T1000 (cell line): ENCODE results near the gene ACBD7.

Source experiments
- DNase-seq: peaks from one replicate; lab custom pipeline; 2025; ENCODE audit warnings: mixed read lengths; lab: John Stamatoyannopoulos, UW

ACBD7 gene

DNA sequence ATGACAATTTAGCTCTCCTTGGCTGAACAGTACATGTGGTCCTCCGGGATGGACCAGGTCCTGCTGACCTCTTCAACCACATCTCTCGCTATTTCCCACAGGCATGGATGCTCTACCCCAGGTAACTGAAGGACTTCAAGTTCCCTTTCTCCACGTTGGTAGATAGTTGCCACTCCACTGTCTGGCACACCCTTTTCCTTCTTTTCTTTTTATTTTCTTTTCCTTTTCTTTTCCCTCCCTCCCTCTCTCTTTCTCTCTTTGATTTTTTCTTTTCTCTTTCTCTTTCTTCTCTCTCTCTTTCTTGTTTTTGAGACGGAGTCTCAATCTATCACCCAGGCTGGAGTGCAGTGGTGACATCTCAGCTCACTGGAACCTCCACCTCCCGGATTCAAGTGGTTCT is 2.8 kb upstream of the ACBD7 start:
- DNase-seq: no peak

DNA sequence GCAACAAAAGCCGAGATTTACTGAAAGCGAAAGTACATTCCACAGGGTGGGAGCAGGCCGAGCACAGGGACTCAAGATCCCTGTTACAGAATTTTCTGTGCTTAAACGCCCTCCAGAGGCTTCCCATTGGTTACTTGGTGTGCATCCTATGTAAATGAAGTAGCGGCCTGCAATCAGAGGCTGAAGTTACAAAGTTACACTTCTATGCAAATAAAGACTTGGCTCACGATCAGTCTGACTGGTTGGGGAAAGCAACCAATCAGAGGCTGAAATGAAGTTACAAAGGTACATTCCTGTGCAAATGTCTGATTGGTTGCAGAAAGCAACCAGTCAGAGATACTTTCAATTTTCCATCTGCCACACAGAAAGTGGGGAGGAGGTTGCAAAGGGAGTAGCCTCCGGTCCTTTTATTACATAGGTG is 4.1 kb downstream of the ACBD7 start:
- DNase-seq: peak; percentile 99

DNA sequence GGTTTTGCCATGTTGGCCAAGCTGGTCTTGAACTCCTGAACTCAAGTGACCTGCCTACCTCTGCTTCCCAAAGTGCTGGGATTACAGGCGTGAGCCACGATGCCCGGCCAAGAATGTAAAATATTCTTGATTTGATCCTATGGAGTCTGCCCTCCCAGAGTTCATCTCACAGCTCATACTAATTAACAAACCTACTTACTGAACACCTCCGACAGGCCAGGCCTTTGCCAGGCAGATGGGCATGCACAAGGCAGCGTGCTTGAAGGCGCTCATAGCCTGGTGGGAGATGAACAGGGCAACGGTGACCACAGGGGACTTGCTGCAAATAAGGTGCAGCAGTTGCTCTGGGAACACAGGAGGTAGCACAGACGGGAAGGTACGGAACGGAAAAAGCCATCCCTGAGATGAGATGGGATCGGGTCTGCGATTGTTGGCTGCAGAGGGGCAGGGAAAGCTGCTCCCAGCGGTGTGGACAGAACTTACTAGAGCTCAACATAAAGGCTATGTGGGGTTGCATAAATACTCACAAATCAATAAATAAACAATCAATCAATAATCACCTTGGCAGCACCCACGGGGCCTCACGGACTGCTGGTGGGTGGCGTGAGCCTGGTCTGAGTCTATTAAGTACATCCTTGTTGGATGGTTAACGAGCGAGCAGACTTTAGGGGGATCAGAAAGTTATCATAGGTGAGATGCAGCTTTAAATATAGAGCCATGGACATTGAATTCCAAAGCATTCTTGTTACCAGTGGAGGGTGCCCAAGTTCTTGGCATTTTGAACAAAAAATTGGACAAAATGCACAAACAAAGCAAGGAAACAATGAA is 4.7 kb downstream of the ACBD7 start:
- no peak for DNase-seq

DNA sequence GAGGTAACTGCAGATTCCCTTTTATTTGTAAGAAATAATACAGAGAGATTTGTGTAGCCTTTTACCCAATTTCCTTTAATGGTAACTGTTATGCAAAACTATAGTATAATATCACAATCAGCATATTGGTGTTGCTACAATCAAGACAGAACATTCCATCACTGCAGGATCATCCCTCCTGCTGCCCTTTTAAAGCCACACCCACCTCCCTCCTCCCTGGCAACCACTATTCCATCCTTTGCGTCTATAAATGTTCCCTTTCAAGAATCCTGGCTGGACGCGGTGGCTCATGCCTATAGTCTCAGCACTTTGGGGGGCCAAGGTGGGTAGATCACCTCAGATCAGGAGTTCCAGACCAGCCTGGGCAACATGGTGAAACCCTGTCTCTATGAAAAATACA is 13.2 kb downstream of the ACBD7 start:
- DNase-seq: no peak

DNA sequence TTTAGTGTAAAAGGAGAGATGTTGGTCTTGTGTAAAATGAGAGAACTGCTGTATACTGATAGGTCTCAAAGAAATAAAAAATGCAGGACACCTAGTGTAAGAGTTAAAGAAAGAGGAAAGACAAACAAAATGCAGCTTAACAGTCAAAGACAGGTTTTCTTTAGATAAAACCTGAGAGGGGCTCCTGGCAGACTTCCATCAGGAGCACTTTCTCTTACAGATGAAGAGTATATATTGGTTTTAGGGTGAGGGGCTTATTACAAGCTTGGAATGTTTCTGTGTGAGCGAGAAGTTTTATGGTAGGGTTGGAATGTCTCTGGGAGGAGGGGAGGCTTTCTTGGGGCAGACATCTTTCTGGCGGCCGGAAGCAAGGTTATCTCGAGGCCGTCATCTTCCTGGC is 16.2 kb downstream of the ACBD7 start:
- no peak for DNase-seq

DNA sequence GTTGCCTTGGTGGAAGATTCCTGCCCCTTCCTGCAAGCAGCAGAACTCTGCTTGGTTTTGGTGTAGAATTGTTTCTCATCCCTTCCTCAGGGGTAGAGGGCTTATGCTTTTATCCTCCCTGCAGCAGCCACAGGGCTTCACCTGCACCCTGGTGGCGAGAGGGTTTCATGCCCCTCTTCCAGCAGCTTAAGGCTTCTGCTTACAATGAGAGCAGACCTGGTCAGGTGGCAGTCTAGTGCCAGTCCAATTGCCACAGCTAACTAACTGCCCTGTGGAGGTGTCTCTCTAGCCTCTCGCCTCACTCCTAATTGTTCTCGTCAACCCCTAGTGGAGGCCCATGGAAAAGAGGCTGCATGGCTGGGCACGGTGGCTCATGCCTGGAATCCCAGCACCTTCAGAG is 19.3 kb downstream of the ACBD7 start:
- no peak for DNase-seq

DNA sequence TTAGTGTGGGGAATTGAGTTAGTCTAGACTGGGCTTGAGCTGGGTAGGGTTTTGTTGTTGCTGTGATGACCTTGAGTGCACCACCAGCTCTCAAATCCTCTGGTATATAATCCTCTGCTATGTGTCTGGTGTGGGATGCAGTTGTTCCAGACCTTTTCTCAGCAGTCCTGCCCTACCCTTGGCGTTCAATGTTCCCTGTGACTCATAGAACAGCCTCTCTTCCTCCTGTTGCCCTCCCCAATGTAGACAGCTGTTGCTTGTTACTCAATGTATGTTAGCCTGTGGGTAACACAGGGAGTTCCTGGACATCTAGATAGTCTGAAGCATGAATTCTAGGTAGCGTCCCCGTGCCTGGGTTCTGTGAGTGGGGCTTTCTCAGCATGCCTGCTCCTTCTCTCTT is 19.8 kb downstream of the ACBD7 start:
- DNase-seq: no peak

DNA sequence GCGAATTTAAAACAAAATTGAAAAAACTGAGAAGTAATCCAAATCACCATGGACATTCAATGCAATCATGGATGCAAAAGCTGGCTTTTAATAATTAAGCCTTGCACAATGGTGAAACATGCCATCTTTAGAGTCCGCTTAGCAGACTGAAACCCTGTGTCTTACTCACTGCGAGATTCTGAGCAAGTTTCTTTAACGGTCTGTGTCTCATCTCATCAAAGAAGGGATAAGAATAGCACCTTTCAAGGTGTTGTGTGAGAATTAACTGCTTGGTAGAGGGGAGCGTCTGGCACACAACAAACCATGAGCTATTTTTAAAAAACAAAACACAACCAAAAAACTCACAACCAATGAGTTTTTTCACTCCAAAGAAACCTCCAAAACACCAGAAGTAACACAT is 21.4 kb downstream of the ACBD7 start:
- DNase-seq: no peak

DNA sequence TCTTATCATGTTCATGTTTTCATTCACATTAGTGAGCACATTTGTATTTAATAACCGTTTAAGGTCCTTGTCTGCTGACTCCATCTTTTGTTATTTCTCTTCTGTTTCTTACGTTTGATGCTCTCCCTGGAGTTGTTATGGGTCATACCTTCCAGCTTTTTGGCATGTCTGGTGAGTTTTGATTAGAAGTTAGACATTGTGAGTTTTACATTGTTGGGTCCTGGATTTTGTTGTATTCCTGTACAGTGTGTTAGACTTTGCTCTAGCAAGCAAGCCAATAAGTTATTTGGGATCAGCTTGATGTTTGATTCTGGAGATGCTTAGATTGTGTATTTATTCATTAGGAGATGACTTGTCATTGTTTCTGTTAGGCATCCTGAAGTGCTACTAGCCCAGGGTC is 27.9 kb downstream of the ACBD7 start:
- DNase-seq: no peak

DNA sequence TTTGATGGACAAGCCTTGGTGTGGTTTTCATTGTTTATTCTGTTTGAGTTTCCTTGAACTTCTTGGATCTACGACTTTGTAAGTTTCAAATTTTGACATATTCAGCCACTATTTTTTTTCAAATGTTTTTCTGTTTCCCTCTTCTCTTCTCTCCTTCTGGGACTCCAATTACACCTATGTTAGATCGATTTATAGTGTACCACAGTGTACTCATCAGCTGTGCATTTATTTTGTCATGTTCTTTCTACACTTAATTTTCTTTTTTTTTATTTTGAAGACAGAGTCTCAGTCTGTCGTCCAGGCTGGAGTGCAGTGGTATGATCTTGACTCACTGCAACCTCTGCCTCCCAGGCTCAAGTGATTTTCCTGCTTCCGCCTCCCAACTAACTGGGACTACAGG is 28.7 kb downstream of the ACBD7 start:
- DNase-seq: no peak

DNA sequence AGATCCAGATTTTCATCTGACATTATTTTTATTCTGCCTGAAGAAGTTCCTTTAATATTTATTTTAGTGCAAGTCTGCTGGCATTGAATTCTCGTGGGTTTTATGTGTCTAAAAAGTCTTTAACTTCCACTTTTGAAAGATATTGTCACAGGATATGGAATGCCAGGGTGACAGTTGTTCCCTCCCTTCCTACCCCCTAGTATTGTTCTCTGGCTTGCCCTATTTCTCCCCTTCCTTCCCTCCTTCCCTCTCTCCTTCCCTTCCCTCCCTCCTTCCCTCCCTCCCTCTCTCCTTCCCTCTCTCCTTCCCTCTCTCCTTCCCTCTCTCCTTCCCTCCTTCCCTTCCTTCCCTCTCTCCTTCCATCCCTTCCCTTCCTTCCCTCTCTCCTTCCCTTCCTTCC is 29.9 kb downstream of the ACBD7 start:
- no peak for DNase-seq

DNA sequence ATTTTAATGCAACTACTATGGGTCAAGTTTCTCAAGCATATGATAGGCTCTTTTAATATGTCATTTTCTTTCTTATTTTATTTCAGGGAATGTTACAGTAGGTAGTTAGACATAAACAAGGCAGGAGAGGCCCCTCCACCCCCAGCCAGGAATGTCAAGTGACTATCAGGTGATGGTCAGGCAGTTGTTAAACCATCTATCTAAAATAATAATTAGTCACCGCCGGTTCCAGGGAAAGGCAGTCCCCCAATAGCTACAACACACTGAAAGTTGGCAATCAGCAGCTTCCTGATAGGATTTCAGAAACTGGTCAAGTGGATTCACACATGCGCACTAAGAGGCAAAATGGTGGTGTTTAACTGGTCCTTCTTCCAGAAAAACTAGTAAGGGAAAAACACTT is 35.5 kb downstream of the ACBD7 start:
- DNase-seq: no peak

DNA sequence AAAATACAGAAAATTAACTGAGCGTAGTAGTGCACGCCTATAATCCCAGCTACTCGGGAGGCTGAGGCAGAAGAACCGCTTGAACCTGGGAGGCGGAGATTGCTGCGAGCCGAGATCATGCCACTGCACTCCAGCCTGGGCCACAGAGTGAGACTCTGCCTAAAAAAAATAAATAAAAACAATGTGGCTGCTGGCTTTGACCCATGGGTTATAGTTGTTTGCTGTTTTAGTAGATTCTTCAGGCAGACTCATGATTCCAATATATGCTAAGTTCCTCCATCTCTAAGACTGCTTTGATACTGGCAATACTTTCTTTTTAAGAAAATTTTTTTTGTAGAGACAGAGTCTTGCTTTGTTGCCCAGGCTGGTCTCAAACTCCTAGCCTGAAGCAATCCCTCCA is 36.5 kb downstream of the ACBD7 start:
- DNase-seq: no peak

DNA sequence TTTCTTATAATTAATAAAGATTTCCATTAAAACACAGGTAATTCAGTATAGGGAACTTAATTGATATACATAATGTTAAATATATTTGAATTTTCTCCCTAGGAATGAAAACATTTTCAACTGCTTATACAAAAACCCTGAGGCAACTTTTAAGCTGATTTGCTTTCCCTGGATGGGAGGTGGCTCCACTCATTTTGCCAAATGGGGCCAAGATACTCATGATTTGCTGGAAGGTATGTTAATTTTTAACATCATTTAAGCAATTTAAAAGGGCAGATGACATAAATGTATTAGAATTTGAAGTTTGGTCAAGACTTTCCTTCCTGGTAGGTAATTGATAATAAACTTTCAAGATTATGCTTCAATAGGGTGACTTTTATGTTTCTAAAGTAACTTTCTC is 39.0 kb downstream of the ACBD7 start:
- no peak for DNase-seq

DNA sequence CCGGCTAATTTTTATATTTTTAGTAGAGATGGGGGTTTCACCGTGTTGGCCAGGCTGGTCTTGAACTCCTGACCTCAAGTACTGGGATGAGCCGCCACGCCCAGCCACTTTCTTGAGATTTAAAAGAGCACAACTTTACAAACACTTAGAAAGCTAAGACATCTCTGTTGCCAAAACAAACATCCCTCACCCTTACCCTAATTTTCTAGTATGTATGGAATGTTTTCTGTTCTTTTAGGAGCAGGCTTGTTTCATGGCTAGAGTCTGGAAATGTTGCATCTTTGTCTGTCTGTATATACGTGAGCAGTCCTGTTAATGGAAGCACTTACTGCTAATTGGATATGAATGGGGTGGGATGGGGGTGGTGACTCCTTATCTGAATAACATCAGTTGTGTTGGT is 42.0 kb downstream of the ACBD7 start:
- DNase-seq: no peak

DNA sequence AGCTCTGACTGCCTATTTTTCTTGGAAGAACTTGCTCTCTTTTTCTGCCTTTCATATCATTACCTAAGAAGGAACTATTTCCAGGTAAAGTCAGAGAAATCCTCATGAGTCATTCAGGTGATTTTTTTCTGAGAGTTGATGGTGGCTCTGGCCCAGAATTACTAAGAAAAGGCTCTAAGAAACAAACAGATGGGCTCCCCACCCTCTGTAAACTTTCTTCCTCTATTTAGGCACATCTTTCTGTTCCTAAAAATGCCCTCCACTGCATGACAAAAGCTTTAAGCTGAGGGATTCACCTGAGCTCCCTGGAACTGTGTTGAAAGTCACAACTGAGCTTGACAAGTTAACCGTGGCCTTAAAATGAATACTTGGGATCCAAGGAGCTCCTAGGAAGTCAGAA is 43.2 kb downstream of the ACBD7 start:
- DNase-seq: no peak

DNA sequence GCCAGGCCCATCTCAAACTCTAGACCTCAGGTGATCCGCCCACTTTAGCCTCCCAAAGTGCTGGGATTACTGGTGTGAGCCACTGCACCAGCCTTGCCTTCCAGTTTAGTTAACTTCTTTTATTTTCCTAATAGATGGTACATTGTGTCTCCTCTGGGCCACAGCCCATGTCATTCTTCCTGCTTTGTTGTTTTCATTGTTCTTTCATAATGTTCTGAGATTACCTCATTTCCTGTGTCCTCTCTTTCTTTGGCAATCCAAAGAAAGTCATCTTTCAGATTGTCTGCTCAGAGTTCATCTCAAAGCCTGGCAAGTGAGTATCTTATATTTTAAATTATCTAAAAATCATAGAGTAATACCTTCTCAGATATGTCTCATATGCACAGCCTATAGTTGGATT is 44.9 kb downstream of the ACBD7 start, which contains the start of gene OLAH:
Gene OLAH, plus strand, starts transcription at position 270 of the 400 bp plus-strand sequence. CDS start 3,346 bp downstream, outside the sequence.
- DNase-seq: no peak

DNA sequence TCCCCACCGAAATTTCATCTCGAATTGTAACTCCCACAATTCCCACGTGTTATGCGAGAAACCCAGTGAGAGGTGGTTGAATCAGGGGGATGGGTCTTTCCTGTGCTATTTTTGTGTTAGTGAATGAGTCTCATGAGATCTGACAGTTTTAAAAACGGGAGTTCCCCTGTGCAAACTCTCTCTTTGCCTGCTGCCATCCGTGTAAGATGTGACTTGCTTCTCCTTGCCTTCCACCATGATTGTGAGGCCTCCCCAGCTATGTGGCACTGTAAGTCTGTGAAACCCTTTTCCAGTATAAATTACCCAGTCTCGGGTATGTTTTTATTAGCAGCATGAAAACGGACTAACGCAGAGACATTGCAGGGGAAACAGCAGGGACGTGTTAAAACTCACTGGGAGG is 50.2 kb downstream of the ACBD7 start:
- no peak for DNase-seq

DNA sequence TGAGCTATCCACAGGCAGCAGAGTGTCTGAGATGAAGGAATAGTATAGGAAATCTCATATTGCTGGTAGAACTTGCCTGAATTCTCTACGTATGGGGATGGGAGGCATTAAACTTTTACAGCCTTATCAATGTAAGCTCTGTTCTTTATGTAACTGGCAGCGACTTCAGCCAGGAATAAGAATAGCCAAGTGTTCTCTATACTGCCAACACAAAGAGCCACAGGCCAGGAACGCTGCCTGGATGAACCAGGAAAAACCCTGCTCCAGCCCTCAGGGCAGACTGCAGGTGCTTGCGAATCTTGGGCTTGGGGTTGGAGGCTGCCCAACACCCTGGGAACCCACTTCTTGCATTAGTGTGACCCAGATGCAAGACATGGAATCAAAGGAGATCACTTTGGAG is 50.9 kb downstream of the ACBD7 start:
- DNase-seq: no peak

DNA sequence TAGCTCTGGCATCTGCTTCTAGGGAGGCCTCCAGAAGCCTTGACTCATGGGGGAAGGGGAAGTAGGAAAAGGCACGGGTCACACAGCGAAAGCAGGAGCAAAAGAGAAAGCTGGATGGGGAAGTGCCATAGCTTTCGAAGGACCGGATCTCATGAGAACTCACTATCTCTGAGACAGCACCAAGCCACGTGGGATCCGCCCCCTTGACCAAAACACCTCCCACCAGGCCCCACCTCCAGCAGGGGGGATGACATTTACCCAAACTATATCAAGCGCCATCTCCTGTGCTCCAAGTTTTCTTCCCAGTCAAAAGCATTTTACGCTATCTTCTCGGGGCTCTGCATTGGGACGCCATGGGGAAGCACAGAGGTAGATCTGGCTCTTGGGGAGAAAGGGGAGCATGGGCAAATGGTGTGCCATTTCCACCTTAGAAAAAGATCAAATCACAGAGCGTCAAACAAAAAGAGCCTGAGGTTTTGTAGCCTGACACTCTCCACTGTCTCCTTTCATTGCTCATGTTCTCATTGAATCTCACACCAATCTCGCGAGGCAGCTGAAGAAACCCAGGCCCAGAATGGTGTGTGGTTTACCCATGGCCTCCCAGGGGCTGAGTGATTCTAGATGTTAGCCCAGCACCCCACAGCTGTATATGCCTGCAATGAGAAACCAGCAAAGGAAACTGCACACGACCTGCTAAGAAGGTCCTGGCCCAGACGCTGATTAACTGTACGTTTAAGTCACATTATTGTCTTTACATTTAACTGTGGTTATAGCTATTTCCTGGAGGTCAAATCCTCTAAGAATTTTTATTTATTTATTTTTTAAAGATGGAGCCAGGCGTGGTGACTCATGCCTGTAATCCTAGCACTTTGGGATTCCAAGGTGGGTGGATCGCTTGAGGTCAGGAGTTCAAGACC is 52.9 kb downstream of the ACBD7 start:
- DNase-seq: peak; percentile 99

DNA sequence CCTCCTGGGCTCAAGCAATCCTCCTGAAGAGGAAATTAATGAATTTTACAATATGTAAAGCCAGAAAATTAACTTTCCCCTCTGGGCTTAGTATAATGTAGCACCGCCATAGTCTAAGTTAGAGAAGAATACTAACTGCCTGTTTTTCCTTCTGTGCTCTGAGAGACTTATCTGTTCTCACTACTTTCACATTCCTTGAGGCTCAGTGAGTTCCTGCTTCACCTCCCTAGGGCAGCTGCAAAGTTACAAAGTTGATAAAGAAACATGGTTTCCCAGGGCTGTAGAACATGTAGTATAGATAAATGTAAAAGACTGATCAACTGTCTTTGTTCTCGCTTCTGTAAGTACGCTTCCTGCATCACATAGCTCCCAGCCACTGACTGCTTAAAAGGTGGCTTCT is 60.8 kb downstream of the ACBD7 start:
- DNase-seq: no peak
